ENCODE measurements around the gene CEBPZOS. TPM values are rescaled to one million over a fixed set of nuclear protein-coding genes. Genes with fewer than 3 reads are reported as not detected.

Gene CEBPZOS
- total RNA-seq, 1 donor from 2014 or later: 13.6 TPM

DNA sequence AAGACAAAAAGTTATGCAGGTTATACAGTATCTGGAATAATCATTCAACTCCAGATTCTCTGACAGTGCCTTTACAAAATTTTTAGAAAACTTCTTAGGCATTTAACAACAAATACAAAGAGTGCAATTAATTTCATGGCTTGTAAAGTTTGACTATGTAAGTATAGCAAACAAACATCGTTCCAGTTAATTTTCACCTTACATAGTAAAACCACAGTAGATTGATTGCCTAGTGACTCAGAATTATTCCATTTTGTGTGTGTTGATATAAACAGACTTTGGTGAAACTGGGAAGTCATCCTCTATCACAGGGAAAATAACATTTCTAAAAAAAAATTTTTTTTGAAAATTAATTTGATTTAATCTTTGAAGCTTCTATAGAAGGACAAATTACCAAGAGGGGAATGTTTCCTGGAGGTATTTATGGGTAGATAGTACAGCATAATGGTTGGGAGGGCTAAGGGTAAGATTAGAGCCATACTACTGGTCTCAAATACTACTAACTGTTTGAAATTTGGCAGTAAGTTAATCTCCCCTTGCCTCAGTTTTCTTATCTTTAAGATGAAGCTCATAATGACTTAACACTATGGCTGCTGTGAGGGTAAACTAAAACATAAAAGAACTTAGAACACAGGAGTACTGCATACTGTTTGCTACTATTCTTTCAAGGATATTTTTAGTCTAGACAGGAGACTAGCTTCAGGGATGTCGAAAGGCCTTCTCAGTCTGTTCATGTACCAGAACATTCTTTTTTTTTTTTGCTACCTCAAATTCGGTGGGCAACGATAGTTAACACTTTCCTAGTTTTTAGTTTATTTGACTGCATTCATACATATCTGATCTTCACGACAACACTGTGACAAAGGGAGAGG lies 54.8 kb downstream of the CEBPZOS start:
- no peak overlapping the region for H3K27ac Mint-ChIP-seq
- TF ChIP-seq EZH2phosphoT487 (IDR thresholded peaks at IDR 0.05): no peak
- DNase-seq (ENCODE audit: low spot score): no peak
- H3K4me3 ChIP-seq: no peak overlapping the region
- H2AFZ ChIP-seq (replicated peaks): no peak overlapping the region
- no peaks in the 10 kb centered on the region for H3K79me2 ChIP-seq (ENCODE audit: low read depth)
- H3K27ac ChIP-seq: no peak overlapping the region
- H3K9me3 ChIP-seq (ENCODE audit: low read depth): no peaks in the 10 kb centered on the region
- H3K4me1 Mint-ChIP-seq: no peaks in the 10 kb centered on the region
- H3F3A ChIP-seq (ENCODE audit: low read depth): peaks cover 34% of the 10 kb centered on the region
- H3K27me3 ChIP-seq: no peaks in the 10 kb centered on the region
- H4K20me1 ChIP-seq (ENCODE audit: low read depth): no peaks in the 10 kb centered on the region
- no peak overlapping the region for H3K4me3 Mint-ChIP-seq
- H3K36me3 ChIP-seq: peaks cover 41% of the 10 kb centered on the region
- no peaks in the 10 kb centered on the region for H3K4me1 ChIP-seq
- H3K9me3 Mint-ChIP-seq: no peaks in the 10 kb centered on the region
- H3K36me3 Mint-ChIP-seq: peaks cover 13% of the 10 kb centered on the region
- peak overlapping the region; percentile 18 for H3K9ac ChIP-seq
- no peak overlapping the region for H3K4me2 ChIP-seq
- H3K27me3 Mint-ChIP-seq (ENCODE audit: insufficient read depth, low read depth): no peaks in the 10 kb centered on the region

Other genes starting within 250 kb of the CEBPZOS start
- gene STRN, start 230.0 kb upstream of the CEBPZOS start, total RNA-seq (ENCODE audit: low replicate concordance): 12.8 and 20.9 TPM in 2 replicates
- 20.5 and 23.7 TPM in 2 replicates for gene HEATR5B, start 112.1 kb upstream of the CEBPZOS start, total RNA-seq (ENCODE audit: low replicate concordance)
- 5.7 and 9.9 TPM in 2 replicates for gene GPATCH11, start 112.0 kb upstream of the CEBPZOS start, total RNA-seq (ENCODE audit: low replicate concordance)
- 22.3 and 35.3 TPM in 2 replicates for gene EIF2AK2, start 39.5 kb upstream of the CEBPZOS start, total RNA-seq (ENCODE audit: low replicate concordance)
- gene SULT6B1, start 7.8 kb upstream of the CEBPZOS start, total RNA-seq (ENCODE audit: low replicate concordance): not detected in 2 replicates
- gene CEBPZ, start 35.1 kb downstream of the CEBPZOS start, total RNA-seq (ENCODE audit: low replicate concordance): 56.5 and 86.6 TPM in 2 replicates
- gene NDUFAF7, start 35.2 kb downstream of the CEBPZOS start, total RNA-seq (ENCODE audit: low replicate concordance): 28.3 and 47.4 TPM in 2 replicates
- gene PRKD3, start 128.3 kb downstream of the CEBPZOS start, total RNA-seq (ENCODE audit: low replicate concordance): 59.1 and 95.9 TPM in 2 replicates
- 0.19 TPM in 1 of 2 replicates, not detected in the other for gene QPCT, start 148.1 kb downstream of the CEBPZOS start, total RNA-seq (ENCODE audit: low replicate concordance)

All from neural progenitor cell (in vitro differentiated cells).